ENCODE data around the gene JUNB.

The JUNB gene

DNA sequence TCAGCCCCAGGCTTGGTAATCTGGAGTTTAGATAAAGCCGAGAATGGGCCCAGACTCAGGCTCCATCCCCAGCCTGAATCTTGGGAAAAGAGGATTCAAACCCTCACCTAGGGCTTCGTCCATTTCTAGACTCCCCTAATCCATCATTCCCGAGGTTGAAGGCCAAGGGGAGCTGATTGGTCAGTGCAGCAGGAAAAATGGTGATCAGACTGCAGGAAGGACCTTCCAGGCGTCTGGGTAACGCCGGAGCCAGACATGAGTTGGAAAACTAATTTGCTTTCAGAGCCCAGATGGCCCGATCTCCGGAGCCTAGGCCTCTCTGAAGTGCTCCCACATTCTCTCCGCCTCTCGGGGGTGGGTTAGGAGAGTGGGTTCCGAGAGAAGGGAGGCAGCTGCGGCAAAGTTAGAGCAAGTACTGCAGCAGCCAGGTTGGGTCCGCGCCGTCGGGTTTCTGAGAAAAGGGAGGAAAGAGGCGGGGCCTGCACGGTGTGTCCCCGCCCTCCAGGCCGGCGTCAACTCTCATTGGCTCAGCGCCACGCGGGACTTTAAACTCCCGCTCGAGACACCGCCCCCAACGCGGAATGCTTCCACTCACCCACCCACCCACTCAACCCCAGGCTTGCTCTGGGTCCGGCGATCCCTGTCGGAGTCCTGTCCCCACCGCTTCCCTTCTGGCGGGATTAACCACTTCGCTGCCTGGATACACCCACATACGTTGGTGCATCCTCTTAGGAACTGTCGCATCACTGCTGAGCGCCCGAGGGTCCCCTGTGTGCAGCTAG is 43.9 kb downstream of the JUNB start:
- no peak for DNase-seq (ENCODE audit: low read depth)

GRCh38 chr19:12836529-12836863 is 45.2 kb downstream of the JUNB start:
- TF ChIP-seq MYC (IDR thresholded peaks at IDR 0.05; ENCODE audit: low read depth, low read length) (no peak), POLR2A (IDR thresholded peaks at IDR 0.05; ENCODE audit: extremely low read depth, insufficient read length) (no peak), CTCF (IDR thresholded peaks at IDR 0.05; ENCODE audit: low read depth, low read length) (no peak)
- TF ChIP-seq, protein P1, sequence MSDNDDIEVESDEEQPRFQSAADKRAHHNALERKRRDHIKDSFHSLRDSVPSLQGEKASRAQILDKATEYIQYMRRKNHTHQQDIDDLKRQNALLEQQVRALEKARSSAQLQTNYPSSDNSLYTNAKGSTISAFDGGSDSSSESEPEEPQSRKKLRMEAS (IDR thresholded peaks at IDR 0.05; ENCODE audit: low read depth, low read length) = no peak
- no peak for DNase-seq (ENCODE audit: low read depth)
- H3K4me3 ChIP-seq (ENCODE audit: low read depth, low read length) = no peak overlapping the region

More for the DNA sequence above, 43.9 kb downstream of the JUNB start:
- TF ChIP-seq CTCF (IDR thresholded peaks at IDR 0.05; ENCODE audit: low read depth, low read length) (no peak), POLR2A (IDR thresholded peaks at IDR 0.05; ENCODE audit: extremely low read depth, insufficient read length) (no peak), MYC (IDR thresholded peaks at IDR 0.05; ENCODE audit: low read depth, low read length) (no peak)
- TF ChIP-seq, protein P1 (IDR thresholded peaks at IDR 0.05; ENCODE audit: low read depth, low read length) = no peak
- no peak overlapping the region for H3K4me3 ChIP-seq (ENCODE audit: low read depth, low read length)

DNA sequence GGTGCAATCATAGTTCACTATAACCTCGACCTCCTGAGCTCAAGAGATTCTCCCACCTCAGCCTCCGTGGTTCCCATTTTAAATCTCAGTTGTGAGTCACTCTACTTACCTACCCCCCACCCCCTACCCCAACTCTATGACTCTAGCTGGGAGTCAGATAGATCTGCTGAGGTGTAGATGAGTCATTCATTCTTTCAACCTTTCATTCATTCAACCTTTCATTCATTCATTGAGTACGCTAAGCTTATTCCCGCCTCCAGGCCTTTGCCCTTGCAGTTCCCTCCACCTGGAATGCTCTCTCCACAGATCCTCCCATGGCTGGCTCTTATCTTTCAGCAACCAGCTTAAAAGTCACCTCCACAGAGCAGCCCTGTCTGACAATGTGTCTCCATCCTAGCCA is 45.9 kb downstream of the JUNB start:
- DNase-seq (ENCODE audit: low read depth) = no peak
- no peak overlapping the region for H3K4me3 ChIP-seq (ENCODE audit: low read depth, low read length)
- TF ChIP-seq CTCF (IDR thresholded peaks at IDR 0.05; ENCODE audit: low read depth, low read length) (no peak), POLR2A (IDR thresholded peaks at IDR 0.05; ENCODE audit: extremely low read depth, insufficient read length) (no peak), MYC (IDR thresholded peaks at IDR 0.05; ENCODE audit: low read depth, low read length) (no peak)
- TF ChIP-seq, protein P1 (IDR thresholded peaks at IDR 0.05; ENCODE audit: low read depth, low read length) = no peak

- TF ChIP-seq CTCF (IDR thresholded peaks at IDR 0.05; ENCODE audit: low read depth, low read length) (peak; percentile 22), MYC (IDR thresholded peaks at IDR 0.05; ENCODE audit: low read depth, low read length) (no peak), POLR2A (IDR thresholded peaks at IDR 0.05; ENCODE audit: extremely low read depth, insufficient read length) (no peak)
- TF ChIP-seq, protein P1 (IDR thresholded peaks at IDR 0.05; ENCODE audit: low read depth, low read length) = no peak
- peak; percentile 59 for DNase-seq (ENCODE audit: low read depth)
- no peak within 1 kb of the TSS for H3K4me3 ChIP-seq (ENCODE audit: low read depth, low read length)
These were observed 47.0 kb downstream of the JUNB start, which contains the start of gene MAST1 for GRCh38 chr19:12838182-12838885. Gene MAST1 (plus strand): TSS chr19:12838515. CDS start chr19:12838573, 58 bp downstream.

- no peak for DNase-seq (ENCODE audit: low read depth)
- no peak overlapping the region for H3K4me3 ChIP-seq (ENCODE audit: low read depth, low read length)
These were observed 47.8 kb downstream of the JUNB start for GRCh38 chr19:12838886-12839756.

More at GRCh38 chr19:12838886-12839756, 47.8 kb downstream of the JUNB start:
- TF ChIP-seq CTCF (IDR thresholded peaks at IDR 0.05; ENCODE audit: low read depth, low read length) (no peak), MYC (IDR thresholded peaks at IDR 0.05; ENCODE audit: low read depth, low read length) (no peak), POLR2A (IDR thresholded peaks at IDR 0.05; ENCODE audit: extremely low read depth, insufficient read length) (no peak)
- TF ChIP-seq, protein P1 (IDR thresholded peaks at IDR 0.05; ENCODE audit: low read depth, low read length) = no peak
